BJ (cell line): ENCODE measurements around the gene TOM1. TPM values are rescaled to one million over a fixed set of nuclear protein-coding genes. Genes with fewer than 3 reads are reported as not detected.

Source experiments
- CTCF ChIA-PET: fragments of 350-600 bp; formaldehyde crosslinking; extraction: SDS; loops from one replicate; lab custom pipeline; 2021; ENCODE audit warnings: antibody characterized with exemption, inconsistent platforms; lab: Yijun Ruan, JAX
- POLR2A ChIA-PET: fragments of 300-600 bp; sonication (Branson Sonifier 250); formaldehyde crosslinking; extraction: SDS; loops from one replicate; lab custom pipeline; 2021; ENCODE audit warnings: antibody characterized with exemption; lab: Charles Lee
- DNase-seq: peaks from one replicate; pipeline ENCODE4 v3.0.0-alpha.2; 2011; ENCODE audit warnings: low read depth
- H3K27me3 ChIP-seq: 2 replicates; pipeline ENCODE4 v1.6.0; 2011; ENCODE audit warnings: low read length; ENCODE audit not compliant: control insufficient read depth, insufficient read depth
- H3K36me3 ChIP-seq: 2 replicates; pipeline ENCODE4 v1.5.1; 2011; ENCODE audit warnings: low read length; ENCODE audit not compliant: control insufficient read depth, insufficient read depth
- H3K4me3 ChIP-seq: 2 replicates; pipeline ENCODE4 v1.5.1; 2011; ENCODE audit warnings: low read depth, mild to moderate bottlenecking, control low read depth, low read length
- CTCF ChIP-seq: IDR thresholded peaks from 2 replicates; pipeline ENCODE4 v1.5.1; 2011; ENCODE audit warnings: low read depth, mild to moderate bottlenecking, control low read depth, inconsistent platforms, low read length, moderate library complexity; ENCODE audit not compliant: insufficient read depth
- polyA plus RNA-seq: library from polyadenylated mRNA; depleted of rRNA; stranded (reverse); fragments of >200 nt; gene quantifications from 2 replicates; pipeline ENCODE4 v1.2.3, GENCODE V29; 2011

The TOM1 gene
- polyA plus RNA-seq, 1 experiment, result 124 TPM

GRCh38 chr22:35341090-35341874 is 41.6 kb downstream of the TOM1 start:
- CTCF ChIA-PET, result no interaction called here
- POLR2A ChIA-PET, result no interaction called here
- Histone ChIP-seq H3K27me3 (no peaks in the 10 kb centered on the region), H3K36me3 (peaks cover 47% of the 10 kb centered on the region), H3K4me3 (no peak overlapping the region)
- DNase-seq, result no peak
- no peak for TF ChIP-seq CTCF

GRCh38 chr22:35342390-35342789 is 42.7 kb downstream of the TOM1 start:
- H3K36me3 ChIP-seq, result peaks cover 50% of the 10 kb centered on the region
- POLR2A ChIA-PET, result interaction anchor here (0.6 kb wide), 1 partner anchor 9 kb away, joined by 3 read pairs; no protein-coding TSS in a partner anchor
- no peak for DNase-seq
- TF ChIP-seq CTCF, result no peak
- CTCF ChIA-PET, result no interaction called here
- no peaks in the 10 kb centered on the region for H3K27me3 ChIP-seq
- no peak overlapping the region for H3K4me3 ChIP-seq

DNA sequence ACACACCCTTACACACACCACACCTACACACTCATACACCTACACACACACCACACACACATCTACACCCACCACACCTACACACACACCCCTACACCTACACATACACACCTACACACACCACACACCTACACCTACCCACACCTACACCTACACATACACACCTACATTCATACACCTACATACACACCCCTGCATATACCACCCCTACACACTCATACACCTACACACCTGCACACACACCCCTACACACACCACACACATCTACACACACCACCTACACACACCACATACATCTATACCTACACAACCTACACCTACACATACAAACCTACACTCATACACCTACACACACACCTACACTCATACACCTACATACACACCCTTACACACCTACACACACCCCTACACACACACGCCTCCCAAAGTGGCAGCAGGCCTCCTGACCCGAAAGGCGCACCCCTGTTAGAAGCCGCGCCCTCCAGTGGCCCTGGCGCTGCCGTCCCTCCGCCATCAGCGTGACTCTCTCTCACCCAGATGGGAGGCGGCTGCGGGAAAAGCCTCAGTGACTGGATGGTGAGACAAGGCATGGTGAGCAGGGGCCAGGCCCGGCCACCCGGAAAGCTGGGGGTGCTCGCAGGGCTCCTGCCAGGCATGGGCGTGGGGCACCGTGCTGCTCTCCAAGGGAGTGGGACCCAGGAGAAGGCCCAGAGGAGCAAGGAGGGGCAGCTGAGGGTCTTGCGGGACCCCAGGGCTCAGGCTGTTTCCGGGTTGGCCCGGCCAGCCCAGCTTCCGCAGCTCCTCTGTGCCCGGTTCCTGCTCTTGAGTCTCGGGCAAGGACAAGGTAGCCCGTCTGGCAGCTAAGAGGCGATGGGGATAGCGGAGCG is 44.2 kb downstream of the TOM1 start:
- ChIA-PET CTCF (no interaction called here), POLR2A (no interaction called here)
- Histone ChIP-seq H3K4me3 (no peak overlapping the region), H3K27me3 (no peaks in the 10 kb centered on the region), H3K36me3 (peaks cover 44% of the 10 kb centered on the region)
- DNase-seq, result no peak
- TF ChIP-seq CTCF, result no peak

DNA sequence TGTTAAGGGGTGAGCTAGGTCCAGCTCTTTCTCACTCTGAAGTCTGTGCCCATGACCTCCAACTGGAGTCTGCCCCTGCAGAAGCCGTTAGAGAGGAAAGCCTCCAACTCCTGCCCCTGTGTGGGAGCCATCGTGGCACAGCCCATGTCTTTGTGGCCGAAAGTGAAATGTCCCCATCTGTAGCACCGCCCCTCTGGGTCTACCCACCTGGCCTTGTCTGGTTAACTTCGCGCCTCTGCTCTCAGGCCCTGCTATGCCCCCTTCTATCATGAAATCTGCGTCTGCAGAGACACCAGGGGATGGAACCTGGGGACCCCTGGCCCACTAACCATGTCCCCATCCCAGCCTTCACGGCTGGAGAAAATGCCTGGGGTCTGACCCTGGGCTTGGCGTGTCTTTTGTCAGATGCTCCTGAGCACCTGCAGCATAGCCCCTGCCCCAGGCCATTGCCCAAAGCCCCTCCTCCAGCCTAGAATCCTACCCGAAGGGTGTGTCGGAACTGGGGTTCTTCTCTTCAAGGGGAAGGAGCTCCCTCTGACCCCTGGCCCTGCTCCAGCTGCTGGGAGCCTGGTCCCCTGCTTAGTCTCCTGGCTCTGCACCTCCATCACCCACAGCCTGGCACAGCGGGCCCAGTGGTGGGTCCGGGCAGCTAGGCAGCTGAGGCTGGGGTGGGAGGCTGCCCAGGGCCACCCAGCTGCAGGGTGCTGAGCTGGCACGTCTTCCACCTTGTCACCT is 45.4 kb downstream of the TOM1 start:
- ChIA-PET POLR2A (no interaction called here), CTCF (no interaction called here)
- H3K27me3 ChIP-seq, result no peaks in the 10 kb centered on the region
- TF ChIP-seq CTCF, result no peak
- DNase-seq, result no peak
- no peak overlapping the region for H3K4me3 ChIP-seq
- H3K36me3 ChIP-seq, result peaks cover 44% of the 10 kb centered on the region
